Peyer's patch (tissue), 4 donors: ENCODE results near the gene EXOC3L4. TPM values are rescaled to one million over a fixed set of nuclear protein-coding genes. Genes with fewer than 3 reads are reported as not detected.
"Not testable (repeated sequence)": the region's sequence is repeated elsewhere in the genome, so short reads cannot be mapped to it uniquely, and the experiment has no call there.

Source experiments
- DNase-seq, 3 donors: peaks; one replicate each; pipeline ENCODE4 v3.0.0-alpha.2; 2017 to 2019
- H3K27ac ChIP-seq, 4 donors: fragments of 200-600 bp; sonication (generic); one replicate each; pipeline ENCODE4 v1.5.1; 2016 to 2019
- H3K27me3 ChIP-seq, 2 donors: fragments of 200-600 bp; sonication (generic); one replicate each; pipeline ENCODE4 v1.5.1; 2019
- H3K36me3 ChIP-seq, 3 donors: fragments of 200-600 bp; sonication (generic); one replicate each; pipeline ENCODE4 v1.5.1; 2016 to 2019
- H3K4me1 ChIP-seq, 4 donors: fragments of 200-600 bp; sonication (generic); one replicate each; pipeline ENCODE4 v1.5.1; 2016 to 2019
- H3K4me3 ChIP-seq, 4 donors: fragments of 200-600 bp; sonication (generic); 1 replicate in 3 of 4; 2 replicates in 1 of 4; pipeline ENCODE4 v1.5.1; 2016 to 2019; ENCODE audit warnings: mild to moderate bottlenecking in 1 of 4
- H3K9me3 ChIP-seq, 4 donors: fragments of 200-600 bp; sonication (generic); one replicate each; pipeline ENCODE4 v1.5.1; 2016 to 2019; ENCODE audit warnings: mild to moderate bottlenecking in 1 of 4
- CTCF ChIP-seq, 6 experiments: fragments of 450-650 bp in 4 of 6; fragments of 200-600 bp in 2 of 6; sonication (generic) in 1 of 6; IDR thresholded peaks; one replicate each; pipeline ENCODE4 v1.5.1; 2017 to 2019; ENCODE audit warnings: antibody characterized with exemption in 6 of 6, mild to moderate bottlenecking in 3 of 6, moderate library complexity in 1 of 6
- POLR2A ChIP-seq, 2 donors: fragments of 450-650 bp; IDR thresholded peaks; one replicate each; pipeline ENCODE4 v1.5.1; 2017; ENCODE audit warnings: antibody characterized with exemption in 2 of 2, mild to moderate bottlenecking in 2 of 2, moderate library complexity in 2 of 2
- total RNA-seq, 4 donors: library from RNA; depleted of rRNA; stranded (reverse); fragments of >200 nt; gene quantifications; one replicate each; pipeline ENCODE4 v1.1.0, GENCODE V29; 2016

Gene EXOC3L4
- total RNA-seq, 4 donors from 2014 or later = 20.6 to 69.5 (median 34.1) TPM

- TF ChIP-seq CTCF (IDR thresholded peaks at IDR 0.05) (no peak), POLR2A (IDR thresholded peaks at IDR 0.05) (no peak)
- H3K9me3 ChIP-seq = no peaks in the 10 kb centered on the region
- no peaks in the 10 kb centered on the region for H3K27me3 ChIP-seq
- H3K4me3 ChIP-seq = no peak overlapping the region
- DNase-seq = no peak
- peak overlapping the region in 2 of 4 donors; percentile 35 to 42 for H3K27ac ChIP-seq
- H3K4me1 ChIP-seq = peaks cover 0 to 49% (median 5%) of the 10 kb centered on the region in 4 donors
- no peaks in the 10 kb centered on the region for H3K36me3 ChIP-seq
Measured at GRCh38 chr14:103112400-103113243, 18.1 kb downstream of the EXOC3L4 start.

GRCh38 chr14:103113303-103113702 is 18.8 kb downstream of the EXOC3L4 start:
- H3K4me1 ChIP-seq = peaks cover 0 to 51% (median 5%) of the 10 kb centered on the region in 4 donors
- no peaks in the 10 kb centered on the region for H3K9me3 ChIP-seq
- DNase-seq = no peak
- TF ChIP-seq POLR2A (IDR thresholded peaks at IDR 0.05) (no peak), CTCF (IDR thresholded peaks at IDR 0.05) (no peak)
- no peak overlapping the region for H3K27ac ChIP-seq
- H3K27me3 ChIP-seq = no peaks in the 10 kb centered on the region
- no peaks in the 10 kb centered on the region for H3K36me3 ChIP-seq
- H3K4me3 ChIP-seq = no peak overlapping the region

- Histone ChIP-seq H3K4me1 (peaks cover 0 to 53% (median 5%) of the 10 kb centered on the region in 4 donors), H3K4me3 (no peak overlapping the region), H3K9me3 (no peaks in the 10 kb centered on the region), H3K27ac (no peak overlapping the region), H3K36me3 (no peaks in the 10 kb centered on the region), H3K27me3 (no peaks in the 10 kb centered on the region)
- no peak for DNase-seq
- no peak for TF ChIP-seq CTCF (IDR thresholded peaks at IDR 0.05)
Measured at GRCh38 chr14:103113774-103114173, 19.2 kb downstream of the EXOC3L4 start.

GRCh38 chr14:103115086-103115679 is 20.7 kb downstream of the EXOC3L4 start:
- peak overlapping the region in 2 of 4 donors; percentile 11 to 35 for H3K4me3 ChIP-seq
- peaks cover 0 to 47% (median 5%) of the 10 kb centered on the region in 4 donors for H3K4me1 ChIP-seq
- DNase-seq = peak in 2 of 3 donors; percentile 65 to 80
- H3K27ac ChIP-seq = peak overlapping the region; percentile 20 to 78 (median 54)
- not testable (repeated sequence) for H3K36me3 ChIP-seq, H3K27me3 ChIP-seq, H3K9me3 ChIP-seq

GRCh38 chr14:103115845-103116572 is 21.5 kb downstream of the EXOC3L4 start:
- Histone ChIP-seq H3K4me3 (no peak overlapping the region), H3K9me3 (no peaks in the 10 kb centered on the region), H3K27ac (peak overlapping the region in 3 of 4 donors; percentile 47 to 78 (median 62)), H3K36me3 (no peaks in the 10 kb centered on the region), H3K27me3 (no peaks in the 10 kb centered on the region), H3K4me1 (peaks cover 0 to 47% (median 5%) of the 10 kb centered on the region in 4 donors)
- DNase-seq = no peak
- no peak for TF ChIP-seq POLR2A (IDR thresholded peaks at IDR 0.05)
- TF ChIP-seq CTCF (IDR thresholded peaks at IDR 0.05) = no peak
